HG02678 (cell line): ENCODE results near the gene ZNF260.
"Not testable (repeated sequence)": the region's sequence is repeated elsewhere in the genome, so short reads cannot be mapped to it uniquely, and the experiment has no call there.

Experiments
- ATAC-seq: cut with Tn5 transposase; IDR thresholded peaks from one replicate; pipeline ENCODE4 v1.9.1; 2021; ENCODE audit warnings: mild to moderate bottlenecking, moderate library complexity; ENCODE audit not compliant: unreplicated experiment

ZNF260 gene

GRCh38 chr19:36528194-36528920 lies at the start of gene ZNF260:
Gene ZNF260, minus strand, starts transcription at chr19:36528271. Its CDS starts 13,033 bp downstream, at chr19:36515238.
- ATAC-seq: peak; percentile 89

GRCh38 chr19:36577271-36577996 lies 49.4 kb upstream of the ZNF260 start:
- ATAC-seq: no peak

- ATAC-seq: no peak
Observed at GRCh38 chr19:36574741-36575140, 46.7 kb upstream of the ZNF260 start.

GRCh38 chr19:36573895-36574720 lies 46.0 kb upstream of the ZNF260 start:
- ATAC-seq: no peak

GRCh38 chr19:36573020-36573894 lies 45.2 kb upstream of the ZNF260 start, which contains the start of gene ZNF529:
Gene ZNF529, minus strand, starts transcription at chr19:36573292. Its CDS starts 946 bp downstream, at chr19:36572346.
- peak; percentile 90 for ATAC-seq

- ATAC-seq: no peak
Observed at GRCh38 chr19:36572593-36573019, 44.5 kb upstream of the ZNF260 start.

GRCh38 chr19:36564391-36564790 lies 36.3 kb upstream of the ZNF260 start:
- no peak for ATAC-seq

GRCh38 chr19:36547001-36547732 lies 19.1 kb upstream of the ZNF260 start:
- ATAC-seq: no peak

GRCh38 chr19:36528921-36529518 lies 949 bp upstream of the ZNF260 start:
- ATAC-seq: no peak

- no peak for ATAC-seq
Observed at GRCh38 chr19:36527873-36528193, 238 bp downstream of the ZNF260 start.

DNA sequence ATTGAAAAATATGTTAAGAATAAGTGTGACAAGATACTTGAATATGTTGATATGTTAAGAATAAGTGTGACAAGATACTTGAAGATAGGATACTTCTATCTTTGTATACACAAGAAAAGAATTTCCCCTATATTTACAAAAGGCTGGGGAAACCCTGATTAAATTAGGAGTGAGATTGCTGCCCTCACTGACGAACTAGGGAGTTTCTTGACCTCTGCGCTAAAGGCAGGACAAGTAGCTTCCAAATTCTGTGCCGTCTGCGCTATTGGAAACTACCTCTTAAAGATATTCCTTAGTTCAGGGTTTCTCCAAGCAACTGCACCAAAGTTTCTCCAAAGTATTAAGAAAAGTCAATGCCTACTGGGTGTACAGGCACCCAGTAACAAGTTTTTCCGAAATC lies 730 bp downstream of the ZNF260 start:
- ATAC-seq: no peak

GRCh38 chr19:36526581-36526980 lies 1.5 kb downstream of the ZNF260 start:
- no peak for ATAC-seq

DNA sequence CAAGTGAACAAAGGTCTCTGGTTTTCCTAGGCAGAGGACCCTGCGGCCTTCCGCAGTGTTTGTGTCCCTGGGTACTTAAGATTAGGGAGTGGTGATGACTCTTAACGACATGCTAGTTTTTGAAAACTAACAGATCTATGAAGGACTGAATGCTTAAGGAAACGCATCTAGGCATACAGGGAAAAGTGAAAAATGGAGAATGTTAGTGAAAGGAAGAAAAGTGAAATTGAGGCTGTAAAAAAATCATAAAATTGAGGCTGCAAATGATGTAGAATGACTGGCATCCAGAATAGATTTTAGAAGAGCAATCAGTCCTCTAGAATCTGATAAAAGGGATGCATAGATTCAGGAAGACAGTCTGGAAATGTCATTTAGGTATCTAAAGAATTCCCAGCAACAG lies 3.5 kb downstream of the ZNF260 start:
- ATAC-seq: no peak

DNA sequence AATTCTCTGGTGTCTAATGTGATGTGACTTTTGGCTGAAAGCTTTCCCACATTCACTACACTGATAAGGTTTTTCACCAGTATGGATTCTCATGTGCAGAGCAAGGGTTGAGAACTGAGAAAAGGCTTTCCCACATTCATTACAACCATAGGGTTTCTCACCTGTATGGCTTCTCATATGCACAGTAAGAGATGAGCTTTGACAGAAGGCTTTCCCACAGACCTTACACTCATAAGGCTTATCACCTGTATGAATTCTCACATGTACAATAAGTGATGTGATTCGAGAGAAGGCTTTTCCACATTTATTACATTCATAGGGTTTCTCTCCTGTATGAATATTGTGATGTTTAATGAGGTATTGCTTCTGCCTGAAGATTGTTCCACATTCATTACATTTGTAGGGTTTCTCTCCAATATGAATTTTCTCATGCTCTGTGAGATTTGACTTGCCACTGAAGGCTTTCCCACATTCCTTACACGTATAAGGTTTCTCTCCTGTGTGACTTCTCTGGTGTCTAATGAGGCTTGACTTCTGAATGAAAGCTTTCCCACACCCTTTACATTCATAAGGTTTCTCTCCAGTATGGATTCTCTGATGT lies 14.0 kb downstream of the ZNF260 start:
- no peak for ATAC-seq

GRCh38 chr19:36508325-36508724 lies 19.7 kb downstream of the ZNF260 start:
- no peak for ATAC-seq

GRCh38 chr19:36501973-36502372 lies 26.1 kb downstream of the ZNF260 start:
- ATAC-seq: no peak

DNA sequence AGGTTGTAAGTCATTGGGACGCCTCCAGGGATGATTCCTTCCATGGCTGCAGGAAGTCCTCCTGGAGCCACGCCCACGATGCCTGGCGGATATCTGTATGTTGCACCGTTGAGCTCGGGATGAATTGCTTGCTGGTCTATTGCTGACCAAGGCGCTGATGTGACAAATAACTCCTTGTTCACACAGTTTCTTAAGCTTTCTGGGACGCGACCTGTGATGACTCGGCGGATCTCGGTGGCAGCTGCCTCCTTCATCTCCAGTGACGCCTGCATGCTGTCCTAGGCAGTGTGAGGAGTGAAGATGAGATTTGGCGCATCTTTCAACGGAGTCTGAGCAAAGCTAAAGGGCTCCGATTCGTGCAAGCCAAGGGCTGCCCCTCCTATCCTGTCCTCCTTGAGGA lies 31.1 kb downstream of the ZNF260 start:
- ATAC-seq: no peak

DNA sequence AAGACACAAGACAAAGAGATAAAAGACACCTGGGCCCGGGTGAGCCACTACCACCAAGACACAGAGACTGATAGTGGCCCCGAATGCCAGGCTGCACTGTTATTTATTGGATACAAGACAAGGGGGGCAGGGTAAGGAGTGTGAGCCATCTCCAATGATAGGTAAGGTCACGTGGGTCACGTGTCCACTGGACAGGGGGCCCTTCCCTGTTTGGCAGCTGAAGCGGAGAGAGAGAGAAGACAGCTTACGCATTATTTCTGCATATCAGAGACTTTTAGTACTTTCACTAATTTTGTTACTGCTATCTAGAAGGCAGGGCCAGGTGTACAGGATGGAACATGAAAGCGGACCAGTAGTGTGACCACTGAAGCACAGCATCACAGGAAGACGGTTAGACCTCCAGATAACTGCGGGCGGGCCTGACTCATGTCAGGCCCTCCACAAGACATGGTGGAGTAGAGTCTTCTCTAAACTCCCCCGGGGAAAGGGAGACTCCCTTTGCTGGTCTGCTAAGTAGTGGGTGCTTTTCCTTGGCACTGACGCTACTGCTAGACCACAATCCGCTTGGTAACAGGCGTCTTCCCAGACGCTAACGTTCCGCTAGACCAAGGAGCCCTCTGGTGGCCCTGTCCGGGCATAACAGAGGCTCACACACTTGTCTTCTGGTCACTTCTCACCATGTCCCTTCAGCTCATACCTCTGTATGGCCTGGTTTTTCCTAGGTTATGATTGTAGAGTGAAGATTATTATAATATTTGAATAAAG lies 35.2 kb downstream of the ZNF260 start:
- not testable (repeated sequence) for ATAC-seq
